GM18502 (cell line): ENCODE measurements around the gene CEP44.
"Not testable (repeated sequence)": the region's sequence is repeated elsewhere in the genome, so short reads cannot be mapped to it uniquely, and the experiment has no call there.

Experiments
- ATAC-seq: cut with Tn5 transposase; IDR thresholded peaks from one replicate; pipeline ENCODE4 v1.9.1; 2021; ENCODE audit warnings: mild to moderate bottlenecking; ENCODE audit not compliant: unreplicated experiment, poor library complexity

The CEP44 gene

DNA sequence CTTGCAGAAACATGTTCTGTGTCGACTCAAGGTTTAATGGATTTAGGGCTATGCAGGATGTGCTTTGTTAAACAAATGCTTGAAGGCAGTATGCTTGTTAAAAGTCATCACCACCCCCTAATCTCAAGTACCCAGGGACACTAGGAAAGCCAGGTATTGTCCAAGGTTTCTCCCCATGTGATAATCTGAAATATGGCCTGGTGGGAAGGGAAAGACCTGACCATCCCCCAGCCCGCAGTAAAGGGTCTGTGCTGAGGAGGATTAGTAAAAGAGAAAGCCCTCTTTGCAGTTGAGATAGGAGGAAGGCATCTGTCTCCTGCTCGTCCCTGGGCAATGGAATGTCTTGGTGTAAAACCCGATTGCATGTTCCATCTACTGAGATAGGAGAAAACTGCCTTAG lies 96.5 kb downstream of the CEP44 start:
- ATAC-seq = not testable (repeated sequence)

DNA sequence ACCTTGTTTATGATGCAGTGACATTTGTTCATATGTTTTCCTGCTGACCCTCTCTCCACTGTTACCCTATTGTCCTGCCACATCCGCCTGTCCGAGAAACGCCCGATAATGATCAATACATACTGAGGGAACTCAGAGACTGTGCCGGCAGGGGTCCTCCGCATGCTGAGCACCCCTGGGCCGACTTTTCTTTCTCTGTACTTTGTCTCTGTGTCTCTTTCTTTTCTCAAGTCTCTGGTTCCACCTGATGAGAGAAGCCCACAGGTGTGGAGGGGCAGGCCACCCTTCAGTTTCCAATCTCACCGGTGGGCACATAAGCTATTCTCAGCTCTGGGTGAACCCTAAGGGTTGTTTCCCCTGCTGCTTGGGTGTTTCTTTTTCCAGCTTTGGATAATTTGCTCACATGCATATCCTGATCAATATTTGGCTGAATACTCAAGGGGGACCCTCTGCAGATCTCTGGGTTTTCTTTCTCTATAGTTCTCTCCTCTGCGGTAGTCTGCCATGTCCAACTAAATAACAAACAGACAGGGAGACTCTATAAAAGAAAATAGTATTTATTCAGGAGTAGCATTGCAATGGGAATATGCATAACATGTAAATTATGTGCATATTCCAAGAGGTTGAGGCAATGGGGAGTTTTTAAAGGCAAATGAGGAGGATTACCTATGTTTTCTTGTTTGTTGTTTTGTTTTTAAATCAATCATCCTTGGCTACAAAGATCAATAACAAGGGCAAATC lies 97.2 kb downstream of the CEP44 start:
- no peak for ATAC-seq

DNA sequence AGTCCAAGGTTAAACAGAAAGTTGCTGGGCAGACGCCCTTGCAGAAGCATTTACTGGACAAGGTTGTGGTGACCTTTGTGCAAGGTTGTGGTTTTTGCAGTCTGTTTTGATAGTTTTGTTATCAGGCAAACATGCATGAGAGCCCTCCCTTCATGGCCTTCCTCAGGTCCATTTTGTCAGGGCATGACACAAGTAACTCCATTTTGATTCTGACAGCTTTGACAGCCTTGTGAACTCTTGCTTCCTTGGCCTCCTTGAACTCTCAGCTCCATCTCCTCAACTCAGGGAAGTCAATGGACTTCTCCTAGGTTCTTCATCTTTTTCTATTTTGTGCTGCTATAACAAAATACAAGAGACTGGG lies 97.7 kb downstream of the CEP44 start:
- ATAC-seq = no peak
